CD4-positive, CD25-positive, alpha-beta regulatory T cell (primary cell): ENCODE results near the gene SUSD6. TPM values are rescaled to one million over a fixed set of nuclear protein-coding genes. Genes with fewer than 3 reads are reported as not detected.
A peak's percentile ranks its signal among the peaks of the same experiment; 100 is the strongest.

ENCODE experiments used
- ATAC-seq, 2 donors: fragments of 150-1000 bp; cut with Tn5 transposase; one replicate each; pipeline ENCODE4 v1.10.0; 2021; ENCODE audit warnings: low read depth in 2 of 2, moderate number of reproducible peaks in 2 of 2, moderate library complexity in 1 of 2
- DNase-seq, 3 donors: peaks; one replicate each; pipeline versions ENCODE4 v3.0.0 to v3.0.0-alpha.2; 2012 to 2022; ENCODE audit warnings: mixed read lengths in 1 of 3
- H3K27ac ChIP-seq: one replicate; pipeline ENCODE4 v1.7.0; 2013; ENCODE audit warnings: mild to moderate bottlenecking, low read length; ENCODE audit not compliant: insufficient read depth, poor library complexity, severe bottlenecking
- H3K27me3 ChIP-seq: one replicate; pipeline ENCODE4 v1.7.0; 2013; ENCODE audit warnings: low read length; ENCODE audit not compliant: control insufficient read depth, insufficient read depth
- H3K36me3 ChIP-seq: one replicate; pipeline ENCODE4 v1.7.0; 2013; ENCODE audit warnings: mild to moderate bottlenecking, low read length, moderate library complexity; ENCODE audit not compliant: control insufficient read depth, insufficient read depth
- H3K4me1 ChIP-seq: 2 replicates; pipeline ENCODE4 v1.7.0; 2013; ENCODE audit warnings: mild to moderate bottlenecking, low read length; ENCODE audit not compliant: insufficient read depth, control insufficient read depth, poor library complexity, severe bottlenecking
- H3K4me3 ChIP-seq: one replicate; pipeline ENCODE4 v1.7.0; 2013; ENCODE audit warnings: low read depth, mild to moderate bottlenecking, low read length, moderate library complexity
- H3K9me3 ChIP-seq, 2 experiments: 1 replicate in 1 of 2; 2 replicates in 1 of 2; pipeline ENCODE4 v1.7.0; 2013; ENCODE audit warnings: low read length in 2 of 2, mild to moderate bottlenecking in 1 of 2, moderate library complexity in 1 of 2; ENCODE audit not compliant: control insufficient read depth in 2 of 2
- H3K27ac Mint-ChIP-seq, 3 donors: one replicate each; pipeline ENCODE4 v1.8.0; 2020 to 2022; ENCODE audit warnings: mild to moderate bottlenecking in 3 of 3, mixed read lengths in 3 of 3, moderate library complexity in 2 of 3
- H3K27me3 Mint-ChIP-seq: one replicate; pipeline ENCODE4 v1.8.0; 2022; ENCODE audit warnings: mild to moderate bottlenecking, mixed read lengths
- H3K36me3 Mint-ChIP-seq: one replicate; pipeline ENCODE4 v1.8.0; 2020; ENCODE audit warnings: mixed read lengths
- H3K4me1 Mint-ChIP-seq, 4 donors: one replicate each; pipeline ENCODE4 v1.8.0; 2020 to 2022; ENCODE audit warnings: mixed read lengths in 4 of 4, mild to moderate bottlenecking in 1 of 4
- H3K4me3 Mint-ChIP-seq, 4 donors: one replicate each; pipeline ENCODE4 v1.8.0; 2020 to 2022; ENCODE audit warnings: mild to moderate bottlenecking in 4 of 4, mixed read lengths in 4 of 4, moderate library complexity in 3 of 4
- H3K9me3 Mint-ChIP-seq, 7 donors: one replicate each; pipeline ENCODE4 v1.8.0; 2020 to 2022; ENCODE audit warnings: mixed read lengths in 7 of 7, mild to moderate bottlenecking in 3 of 7, moderate library complexity in 2 of 7
- polyA plus RNA-seq, 4 donors: library from polyadenylated mRNA; unstranded; fragments of 300-500 nt; fragmentation: Illumina TruSeq; gene quantifications; one replicate each; pipeline ENCODE4 v1.2.3, GENCODE V29; 2021
- total RNA-seq: library from RNA; stranded (reverse); gene quantifications from one replicate; pipeline ENCODE4 v1.2.3, GENCODE V29; 2022

SUSD6 gene
- total and polyA plus RNA-seq, 5 donors from 2014 or later = 7.7 to 101 (median 9.6) TPM

- H3K4me3 Mint-ChIP-seq = peak overlapping the region in 2 of 4 donors; percentile 47 to 75
- H3K4me3 ChIP-seq = no peak overlapping the region
- H3K9me3 Mint-ChIP-seq = peaks cover 0 to 6% (median 0%) of the 10 kb centered on the region in 7 donors
- peaks cover 20% of the 10 kb centered on the region for H3K36me3 Mint-ChIP-seq
- H3K36me3 ChIP-seq = peaks cover 8% of the 10 kb centered on the region
- ATAC-seq (no peak), DNase-seq (no peak)
- peak overlapping the region in 1 of 3 donors; percentile 83 for H3K27ac Mint-ChIP-seq
- H3K4me1 Mint-ChIP-seq = peaks cover 21 to 50% (median 32%) of the 10 kb centered on the region in 4 donors
- no peaks in the 10 kb centered on the region for H3K9me3 ChIP-seq
- H3K27ac ChIP-seq = no peak overlapping the region
- H3K4me1 ChIP-seq = peaks cover 17% of the 10 kb centered on the region
- H3K27me3 ChIP-seq = no peaks in the 10 kb centered on the region
- H3K27me3 Mint-ChIP-seq = peaks cover 16% of the 10 kb centered on the region
Observed at GRCh38 chr14:69763761-69764510, 152.5 kb downstream of the SUSD6 start.

Other genes starting within 250 kb of the SUSD6 start
- gene ERH, start 213.3 kb upstream of the SUSD6 start, total RNA-seq = 117 TPM
- 10 to 100 TPM; 57.2 to 99.6 (median 73.8) TPM for gene ERH, start 213.3 kb upstream of the SUSD6 start, polyA plus RNA-seq
- gene SLC39A9, start 212.9 kb upstream of the SUSD6 start, total RNA-seq = 33.1 TPM
- 10 to 100 TPM; 16.4 to 22.4 (median 22.1) TPM for gene SLC39A9, start 212.9 kb upstream of the SUSD6 start, polyA plus RNA-seq
- gene PLEKHD1, start 126.9 kb upstream of the SUSD6 start, total RNA-seq = 0.25 TPM
- under 1 TPM in 2 of 4 donors, not detected in 2; 0.05 to 0.18 TPM for gene PLEKHD1, start 126.9 kb upstream of the SUSD6 start, polyA plus RNA-seq
- not detected for gene CCDC177, start 36.7 kb upstream of the SUSD6 start, total RNA-seq
- gene CCDC177, start 36.7 kb upstream of the SUSD6 start, polyA plus RNA-seq = not detected
- 1,477 TPM for gene SRSF5, start 155.5 kb downstream of the SUSD6 start, total RNA-seq
- gene SRSF5, start 155.5 kb downstream of the SUSD6 start, polyA plus RNA-seq = 1,000 to 10,000 TPM in 3 of 4 donors, 100 to 1,000 TPM in 1; 909 to 1,385 (median 1,115) TPM
- gene SLC10A1, start 185.6 kb downstream of the SUSD6 start, total RNA-seq = not detected
- under 1 TPM in 3 of 4 donors, not detected in 1; 0.17 to 0.39 (median 0.21) TPM for gene SLC10A1, start 185.6 kb downstream of the SUSD6 start, polyA plus RNA-seq